H9 (cell line): ENCODE measurements around the gene CACNA2D3. TPM values are rescaled to one million over a fixed set of nuclear protein-coding genes. Genes with fewer than 3 reads are reported as not detected.

Experiments
- DNase-seq: peaks from one replicate; pipeline ENCODE4 v3.0.0-alpha.2; 2017
- H2AFZ ChIP-seq: one replicate; pipeline ENCODE4 v1.6.1; 2013; ENCODE audit warnings: mild to moderate bottlenecking, low read length, control low read depth, moderate library complexity
- H2AK5ac ChIP-seq: 2 replicates; pipeline ENCODE4 v1.6.1; 2013; ENCODE audit warnings: low read length, control low read depth, mixed read lengths; ENCODE audit not compliant: insufficient read length
- H2BK120ac ChIP-seq: one replicate; pipeline ENCODE4 v1.6.1; 2013; ENCODE audit warnings: low read depth, mild to moderate bottlenecking, low read length, control low read depth, inconsistent platforms; ENCODE audit not compliant: poor library complexity, severe bottlenecking
- H2BK12ac ChIP-seq: 2 replicates; pipeline ENCODE4 v1.6.1; 2013; ENCODE audit warnings: low read length, control low read depth, mixed read lengths, low read depth; ENCODE audit not compliant: insufficient read length
- H2BK15ac ChIP-seq: 2 replicates; pipeline ENCODE4 v1.6.1; 2013; ENCODE audit warnings: low read depth, low read length, control low read depth
- H2BK20ac ChIP-seq: one replicate; pipeline ENCODE4 v1.6.1; 2013; ENCODE audit warnings: low read depth, mild to moderate bottlenecking, low read length, control low read depth, inconsistent platforms; ENCODE audit not compliant: poor library complexity, severe bottlenecking
- H2BK5ac ChIP-seq: 2 replicates; pipeline ENCODE4 v1.6.1; 2013; ENCODE audit warnings: low read length, control low read depth, mixed read lengths; ENCODE audit not compliant: insufficient read length
- H3K14ac ChIP-seq: 2 replicates; pipeline ENCODE4 v1.6.1; 2013; ENCODE audit warnings: low read length, control low read depth; ENCODE audit not compliant: insufficient read depth
- H3K18ac ChIP-seq: 2 replicates; pipeline ENCODE4 v1.6.1; 2013; ENCODE audit warnings: low read depth, mild to moderate bottlenecking, mixed read lengths, low read length, control low read depth; ENCODE audit not compliant: insufficient read length
- H3K23ac ChIP-seq: 2 replicates; pipeline ENCODE4 v1.6.1; 2013; ENCODE audit warnings: low read length, control low read depth, mixed read lengths, low read depth; ENCODE audit not compliant: insufficient read length
- H3K23me2 ChIP-seq: 2 replicates; pipeline ENCODE4 v1.6.1; 2013; ENCODE audit warnings: low read depth, mild to moderate bottlenecking, mixed read lengths, low read length, control low read depth; ENCODE audit not compliant: insufficient read length, poor library complexity, severe bottlenecking
- H3K27ac ChIP-seq: 2 replicates; pipeline ENCODE4 v1.5.1; 2013; ENCODE audit warnings: low read length, control low read depth, mixed read lengths, low read depth; ENCODE audit not compliant: insufficient read length
- H3K27me3 ChIP-seq: 2 replicates; pipeline ENCODE4 v1.6.1; 2013; ENCODE audit warnings: low read length, control low read depth, inconsistent platforms; ENCODE audit not compliant: insufficient read depth
- H3K4ac ChIP-seq: 2 replicates; pipeline ENCODE4 v1.6.1; 2013; ENCODE audit warnings: low read depth, mild to moderate bottlenecking, control low read depth, inconsistent platforms, low read length, moderate library complexity
- H3K4me1 ChIP-seq: 2 replicates; pipeline ENCODE4 v1.6.1; 2013; ENCODE audit warnings: low read length, control low read depth, inconsistent platforms; ENCODE audit not compliant: insufficient read depth
- H3K4me2 ChIP-seq: 2 replicates; pipeline ENCODE4 v1.6.1; 2013; ENCODE audit warnings: low read length, control low read depth, mixed read lengths; ENCODE audit not compliant: insufficient read length, insufficient read depth
- H3K56ac ChIP-seq: 2 replicates; pipeline ENCODE4 v1.6.1; 2013; ENCODE audit warnings: low read depth, mild to moderate bottlenecking, mixed read lengths, low read length, control low read depth; ENCODE audit not compliant: insufficient read length
- H3K79me1 ChIP-seq: 2 replicates; pipeline ENCODE4 v1.6.1; 2013; ENCODE audit warnings: low read depth, mild to moderate bottlenecking, moderate library complexity, low read length, control low read depth, inconsistent platforms; ENCODE audit not compliant: insufficient read depth, poor library complexity, severe bottlenecking
- H3K79me2 ChIP-seq: 2 replicates; pipeline ENCODE4 v1.6.1; 2013; ENCODE audit warnings: low read length, control low read depth, inconsistent platforms; ENCODE audit not compliant: insufficient read depth
- H3K9ac ChIP-seq: 2 replicates; pipeline ENCODE4 v1.6.1; 2013; ENCODE audit warnings: low read length, control low read depth, mixed read lengths; ENCODE audit not compliant: insufficient read length; ENCODE audit errors: extremely low read depth
- H3K9me3 ChIP-seq: one replicate; pipeline ENCODE4 v1.6.1; 2013; ENCODE audit warnings: low read depth, low read length, inconsistent platforms; ENCODE audit not compliant: control insufficient read depth
- H3T11ph ChIP-seq: one replicate; pipeline ENCODE4 v1.6.1; 2013; ENCODE audit warnings: mild to moderate bottlenecking, low read length, control low read depth, inconsistent platforms
- H4K20me1 ChIP-seq: one replicate; pipeline ENCODE4 v1.6.1; 2013; ENCODE audit not compliant: control insufficient read depth, insufficient read length, insufficient read depth
- H4K5ac ChIP-seq: 2 replicates; pipeline ENCODE4 v1.6.1; 2013; ENCODE audit warnings: low read depth, mild to moderate bottlenecking, mixed read lengths, low read length, control low read depth; ENCODE audit not compliant: insufficient read length
- H4K8ac ChIP-seq: replicated peaks from 2 replicates; pipeline ENCODE4 v1.6.1; 2013; ENCODE audit warnings: low read length, control low read depth, mixed read lengths, low read depth; ENCODE audit not compliant: insufficient read length
- H4K91ac ChIP-seq: 2 replicates; pipeline ENCODE4 v1.6.1; 2013; ENCODE audit warnings: low read depth, mild to moderate bottlenecking, moderate library complexity, mixed read lengths, low read length, control low read depth; ENCODE audit not compliant: insufficient read length
- H3K27ac Mint-ChIP-seq, 3 experiments: 2 replicates in 2 of 3; 3 replicates in 1 of 3; pipeline ENCODE4 v1.8.0; 2020 to 2021; ENCODE audit warnings: mixed read lengths in 3 of 3, mild to moderate bottlenecking in 1 of 3, moderate library complexity in 1 of 3
- H3K27me3 Mint-ChIP-seq: 2 replicates; pipeline ENCODE4 v1.8.0; 2021; ENCODE audit warnings: low read depth, mild to moderate bottlenecking, moderate library complexity, mixed read lengths
- H3K36me3 Mint-ChIP-seq, 3 experiments: 2 replicates in 2 of 3; 3 replicates in 1 of 3; pipeline ENCODE4 v1.8.0; 2020 to 2021; ENCODE audit warnings: low read depth in 3 of 3, mixed read lengths in 3 of 3; ENCODE audit not compliant: insufficient read depth in 1 of 3
- H3K4me1 Mint-ChIP-seq, 2 experiments: 2 replicates each; pipeline ENCODE4 v1.8.0; 2020; ENCODE audit warnings: mixed read lengths in 2 of 2
- H3K4me3 Mint-ChIP-seq, 2 experiments: 2 replicates in 1 of 2; 3 replicates in 1 of 2; pipeline ENCODE4 v1.8.0; 2020 to 2021; ENCODE audit warnings: mild to moderate bottlenecking in 2 of 2, mixed read lengths in 2 of 2, moderate library complexity in 1 of 2
- H3K9me3 Mint-ChIP-seq, 2 experiments: 2 replicates in 1 of 2; 3 replicates in 1 of 2; pipeline ENCODE4 v1.8.0; 2020; ENCODE audit warnings: mild to moderate bottlenecking in 2 of 2, mixed read lengths in 2 of 2, moderate library complexity in 1 of 2
- WGBS: extraction: QIAGEN DNeasy Blood & Tissue Kit; methylation state at CpG from one replicate; pipeline ENCODE4 v1.1.7; 2013; ENCODE audit warnings: missing lambda C conversion rate, low lambda C conversion rate, mixed read lengths; ENCODE audit not compliant: insufficient read length; ENCODE audit errors: extremely low coverage; 5-methylcytosine and 5-hydroxymethylcytosine counted together
- total RNA-seq: library from RNA; stranded (reverse); gene quantifications from 2 replicates; pipeline ENCODE4 v1.2.1, GENCODE V29; 2021
- TF ChIP-seq, protein P1 (sequence below): fragments of 200-600 bp; sonication (generic); conservative IDR thresholded peaks from 3 replicates; pipeline ENCODE4 v1.8.0; 2021; ENCODE audit warnings: antibody characterized with exemption, mild to moderate bottlenecking

Gene CACNA2D3
- total RNA-seq, 1 experiment from 2014 or later: 3.2 TPM

DNA sequence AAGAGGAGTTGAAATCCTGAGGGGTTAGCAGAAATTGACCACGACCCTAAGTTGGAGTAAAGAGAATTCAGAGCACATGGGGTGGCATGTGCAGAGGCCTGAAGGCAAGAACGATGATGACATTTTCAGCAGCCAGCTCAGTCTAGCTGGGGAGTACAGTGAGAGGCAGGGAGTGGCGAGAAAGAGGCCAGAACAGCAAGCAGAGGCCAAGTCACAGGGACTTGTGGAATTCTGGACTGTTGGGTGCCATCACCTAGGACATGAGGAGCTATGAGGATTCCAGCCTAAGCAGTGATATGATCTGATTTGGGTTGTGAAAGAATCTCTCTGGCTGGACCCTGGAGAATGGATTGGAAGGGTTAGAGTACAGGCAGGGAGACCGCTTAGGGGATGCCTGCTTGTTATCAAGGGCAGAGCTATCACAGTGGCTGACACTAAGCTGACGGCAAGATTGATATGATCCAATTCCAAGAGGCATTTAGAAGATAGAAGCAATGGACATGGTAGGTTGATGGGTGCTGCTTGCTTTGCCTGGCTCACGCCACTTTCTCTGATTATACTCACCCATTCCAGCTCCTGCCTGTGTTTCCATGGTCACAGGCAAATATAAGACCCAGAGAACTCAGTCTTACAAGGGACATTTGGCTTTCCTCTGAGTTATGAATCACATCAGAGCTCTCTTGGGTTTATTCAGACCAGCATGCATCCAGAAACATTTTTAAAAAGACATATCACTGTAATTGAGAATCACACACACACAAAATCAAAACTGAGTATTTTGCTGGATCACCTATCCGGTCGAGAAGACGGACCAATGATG, 739.1 kb downstream of the CACNA2D3 start:
- no peaks in the 10 kb centered on the region for H4K20me1 ChIP-seq
- no peak overlapping the region for H2BK20ac ChIP-seq
- H3K56ac ChIP-seq: no peak overlapping the region
- peak overlapping the region in 2 of 3 experiments; percentile 19 to 21; a peak in 3 of 7 replicates for H3K27ac Mint-ChIP-seq
- peaks cover 15% of the 10 kb centered on the region for H3K4me1 ChIP-seq
- no peak overlapping the region for H2AFZ ChIP-seq
- no peak overlapping the region for H3K4ac ChIP-seq
- no peak overlapping the region for H4K91ac ChIP-seq
- no peaks in the 10 kb centered on the region for H3K23me2 ChIP-seq
- no peak overlapping the region for H3K27ac ChIP-seq
- H2AK5ac ChIP-seq: peak overlapping the region; percentile 30
- H3T11ph ChIP-seq: no peak overlapping the region
- no peak overlapping the region for H3K18ac ChIP-seq
- H3K9me3 Mint-ChIP-seq: no peaks in the 10 kb centered on the region; a peak in 1 of 5 replicates
- no peak for DNase-seq
- no peak overlapping the region for H2BK15ac ChIP-seq
- H2BK12ac ChIP-seq: no peak overlapping the region
- H2BK120ac ChIP-seq: no peak overlapping the region
- peaks cover 21 to 35% of the 10 kb centered on the region in 2 experiments for H3K4me1 Mint-ChIP-seq
- H3K27me3 ChIP-seq: no peaks in the 10 kb centered on the region
- H3K4me3 Mint-ChIP-seq: no peak overlapping the region
- no peak overlapping the region for H4K8ac ChIP-seq
- H3K9ac ChIP-seq: no peak overlapping the region
- no peak overlapping the region for H3K14ac ChIP-seq
- no peak overlapping the region for H2BK5ac ChIP-seq
- TF ChIP-seq, protein P1, sequence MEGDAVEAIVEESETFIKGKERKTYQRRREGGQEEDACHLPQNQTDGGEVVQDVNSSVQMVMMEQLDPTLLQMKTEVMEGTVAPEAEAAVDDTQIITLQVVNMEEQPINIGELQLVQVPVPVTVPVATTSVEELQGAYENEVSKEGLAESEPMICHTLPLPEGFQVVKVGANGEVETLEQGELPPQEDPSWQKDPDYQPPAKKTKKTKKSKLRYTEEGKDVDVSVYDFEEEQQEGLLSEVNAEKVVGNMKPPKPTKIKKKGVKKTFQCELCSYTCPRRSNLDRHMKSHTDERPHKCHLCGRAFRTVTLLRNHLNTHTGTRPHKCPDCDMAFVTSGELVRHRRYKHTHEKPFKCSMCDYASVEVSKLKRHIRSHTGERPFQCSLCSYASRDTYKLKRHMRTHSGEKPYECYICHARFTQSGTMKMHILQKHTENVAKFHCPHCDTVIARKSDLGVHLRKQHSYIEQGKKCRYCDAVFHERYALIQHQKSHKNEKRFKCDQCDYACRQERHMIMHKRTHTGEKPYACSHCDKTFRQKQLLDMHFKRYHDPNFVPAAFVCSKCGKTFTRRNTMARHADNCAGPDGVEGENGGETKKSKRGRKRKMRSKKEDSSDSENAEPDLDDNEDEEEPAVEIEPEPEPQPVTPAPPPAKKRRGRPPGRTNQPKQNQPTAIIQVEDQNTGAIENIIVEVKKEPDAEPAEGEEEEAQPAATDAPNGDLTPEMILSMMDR: no peak
- no CpG with 5 or more reads among the region's 9 CpGs for WGBS
- H3K36me3 Mint-ChIP-seq: peaks cover 0 to 2% (median 0%) of the 10 kb centered on the region in 3 experiments; a peak in 2 of 7 replicates
- H3K27me3 Mint-ChIP-seq: no peaks in the 10 kb centered on the region
- H4K5ac ChIP-seq: no peak overlapping the region
- no peak overlapping the region for H3K4me2 ChIP-seq
- no peak overlapping the region for H3K23ac ChIP-seq
- H3K9me3 ChIP-seq: no peaks in the 10 kb centered on the region
- H3K79me1 ChIP-seq: no peaks in the 10 kb centered on the region
- H3K79me2 ChIP-seq: no peaks in the 10 kb centered on the region
